GM12878 (cell line): ENCODE measurements around the gene ITPRIPL2.

ENCODE experiments used
- BHLHE40 ChIP-seq, 2 experiments: fragments of 450-650 bp in 1 of 2; IDR thresholded peaks; 2 replicates each; pipeline ENCODE4 v1.6.1; 2011 to 2017; ENCODE audit warnings: low read depth in 2 of 2, borderline replicate concordance in 1 of 2, improper control_type of control experiment in 1 of 2, low read length in 1 of 2, mild to moderate bottlenecking in 1 of 2
- EGR1 ChIP-seq, 2 experiments: IDR thresholded peaks; 1 replicate in 1 of 2; 2 replicates in 1 of 2; pipeline ENCODE4 v1.6.1; 2011 to 2012; ENCODE audit warnings: low read depth in 2 of 2, low read length in 2 of 2, borderline replicate concordance in 1 of 2, mild to moderate bottlenecking in 1 of 2, moderate library complexity in 1 of 2
- KDM1A ChIP-seq: fragments of 200-600 bp; sonication (generic); IDR thresholded peaks from 2 replicates; pipeline ENCODE4 v1.6.1; 2016; ENCODE audit warnings: borderline replicate concordance
- NBN ChIP-seq: fragments of 450-650 bp; IDR thresholded peaks from 2 replicates; pipeline ENCODE4 v1.6.1; 2016
- POLR2A ChIP-seq: IDR thresholded peaks from 2 replicates; pipeline ENCODE4 v1.6.1; 2011; ENCODE audit warnings: low read depth, mild to moderate bottlenecking, low read length
- TAF1 ChIP-seq: IDR thresholded peaks from 2 replicates; pipeline ENCODE4 v1.6.1; 2011; ENCODE audit warnings: mild to moderate bottlenecking, low read depth, low read length, borderline replicate concordance
- ZBTB33 ChIP-seq: fragments of 450-650 bp; IDR thresholded peaks from 2 replicates; pipeline ENCODE4 v1.6.1; 2017; ENCODE audit warnings: mild to moderate bottlenecking

GRCh38 chr16:19105131-19105530 lies 8.6 kb upstream of the ITPRIPL2 start:
- TF ChIP-seq EGR1 (IDR thresholded peaks at IDR 0.05; ENCODE audit: borderline replicate concordance in 1 of 2, low read depth in 2 of 2, low read length in 2 of 2), result no peak
- TF ChIP-seq KDM1A, result no peak
- no peak for TF ChIP-seq BHLHE40 (IDR thresholded peaks at IDR 0.05; ENCODE audit: borderline replicate concordance in 1 of 2, low read depth in 2 of 2, low read length in 1 of 2)
- TF ChIP-seq NBN, result no peak
- TF ChIP-seq ZBTB33, result no peak
- no peak for TF ChIP-seq POLR2A
- TF ChIP-seq TAF1, result no peak
